ENCODE data around the gene ADAMTS10. TPM values are rescaled to one million over a fixed set of nuclear protein-coding genes. Genes with fewer than 3 reads are reported as not detected.
"Not testable (repeated sequence)": the region's sequence is repeated elsewhere in the genome, so short reads cannot be mapped to it uniquely, and the experiment has no call there.

The ADAMTS10 gene
- total RNA-seq, 1 donor from 2014 or later: 17.1 TPM

DNA sequence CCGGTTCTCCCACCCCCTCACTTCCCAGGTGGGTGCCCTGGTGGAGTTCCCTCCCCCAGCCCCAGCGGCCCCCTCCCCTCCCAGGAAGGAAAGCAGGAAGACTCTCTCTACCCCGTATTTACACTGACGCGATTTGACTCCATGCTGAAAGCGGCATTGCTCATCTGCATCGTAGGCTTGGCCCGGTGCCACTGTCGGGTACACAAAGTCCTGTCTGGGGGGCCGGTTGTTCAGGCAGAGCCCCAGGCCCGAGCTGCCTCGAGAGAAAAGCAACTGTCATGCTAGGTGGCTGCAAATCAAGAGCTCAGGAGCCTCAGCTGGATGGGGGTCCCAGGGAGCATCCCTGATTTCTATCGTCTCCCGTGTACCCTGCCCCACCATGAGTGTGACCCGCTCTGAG, 14.9 kb downstream of the ADAMTS10 start:
- peak in 1 of 2 donors; percentile 53 for DNase-seq (ENCODE audit: low read depth in 2 of 2)

DNA sequence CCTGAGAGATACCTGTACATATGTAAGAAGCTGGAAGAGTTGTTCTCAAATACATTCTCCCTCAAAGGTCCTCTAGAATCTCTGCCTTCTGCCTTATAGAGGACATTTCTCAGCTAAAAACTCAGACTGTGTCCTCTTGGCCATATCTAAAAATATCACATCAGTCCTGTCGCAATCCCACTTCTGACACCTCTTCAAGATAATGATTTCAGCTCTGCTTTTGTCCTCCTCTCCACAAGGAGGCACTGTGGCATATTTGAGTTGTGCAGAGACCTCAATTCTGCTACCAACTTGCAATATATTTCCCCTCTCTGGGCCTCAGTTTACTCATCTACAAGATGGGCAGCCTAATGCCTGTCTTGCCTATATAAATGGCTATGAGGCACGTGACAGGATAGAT, 16.6 kb downstream of the ADAMTS10 start:
- no peak for DNase-seq (ENCODE audit: low read depth in 2 of 2)

DNA sequence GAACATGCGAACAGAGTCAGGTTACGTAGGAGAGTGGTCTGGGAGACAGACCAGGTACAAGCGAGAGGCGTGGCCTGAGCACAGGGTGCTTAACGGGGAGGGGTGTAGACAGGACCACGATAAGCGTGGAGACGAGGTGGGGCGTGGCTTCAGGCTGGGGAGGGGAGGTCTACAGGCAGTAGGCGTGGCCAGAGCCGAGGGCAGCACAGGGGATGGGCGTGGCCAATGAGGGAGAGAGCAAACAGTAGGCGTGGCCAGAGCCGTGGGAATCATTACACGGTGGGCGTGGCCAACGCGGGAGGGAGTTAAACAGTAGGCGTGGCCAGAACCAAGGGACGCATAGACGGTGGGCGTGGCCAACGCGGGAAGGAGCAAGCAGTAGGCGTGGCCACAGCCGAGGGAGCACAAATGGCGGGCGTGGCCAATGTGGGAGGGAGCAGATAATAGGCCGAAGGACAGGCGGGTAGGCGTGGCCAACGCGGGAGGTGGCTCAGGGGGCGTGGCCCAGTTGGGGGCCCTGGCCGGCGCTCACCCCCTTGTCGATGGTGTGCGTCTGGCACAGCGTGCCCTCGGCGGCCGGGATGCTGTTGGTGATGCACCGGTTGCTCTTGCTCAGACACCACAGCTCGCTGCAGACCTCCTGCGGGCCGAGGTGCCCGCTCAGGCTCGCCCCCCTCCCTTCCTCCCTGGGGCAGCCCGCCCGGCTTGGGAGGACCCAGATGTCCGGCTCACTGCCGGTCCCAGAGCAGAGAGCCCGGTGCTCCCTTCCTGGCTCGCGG, 18.1 kb downstream of the ADAMTS10 start:
- peak; percentile 97 to 98 for DNase-seq (ENCODE audit: low read depth in 2 of 2)

DNA sequence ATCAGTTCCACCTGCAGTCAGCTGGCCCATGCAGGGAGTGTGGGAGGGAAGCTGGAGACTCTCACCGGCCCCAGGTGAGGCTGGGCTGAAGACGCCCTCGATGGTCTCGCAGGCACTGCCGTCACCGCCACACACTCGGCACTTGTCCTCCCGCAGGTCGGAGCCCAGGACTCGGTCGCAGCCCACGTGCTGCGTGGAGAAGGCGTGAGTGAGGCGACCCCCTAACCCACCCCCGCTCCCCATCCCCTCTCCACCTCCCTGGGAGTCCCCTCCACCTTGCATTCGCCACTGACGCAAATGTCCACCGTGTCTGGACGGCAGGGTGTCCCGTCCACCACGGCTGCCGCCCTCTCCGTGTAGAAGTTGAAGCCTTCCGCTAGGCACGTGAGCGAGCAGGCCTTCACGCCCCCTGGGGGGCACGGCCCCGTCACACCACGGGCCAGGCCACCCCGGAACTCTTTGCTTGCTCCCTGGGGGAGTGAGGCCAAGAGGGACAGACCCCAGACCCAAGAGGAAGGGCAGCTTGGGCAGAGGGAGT, 21.3 kb downstream of the ADAMTS10 start:
- no peak for DNase-seq (ENCODE audit: low read depth in 2 of 2)

DNA sequence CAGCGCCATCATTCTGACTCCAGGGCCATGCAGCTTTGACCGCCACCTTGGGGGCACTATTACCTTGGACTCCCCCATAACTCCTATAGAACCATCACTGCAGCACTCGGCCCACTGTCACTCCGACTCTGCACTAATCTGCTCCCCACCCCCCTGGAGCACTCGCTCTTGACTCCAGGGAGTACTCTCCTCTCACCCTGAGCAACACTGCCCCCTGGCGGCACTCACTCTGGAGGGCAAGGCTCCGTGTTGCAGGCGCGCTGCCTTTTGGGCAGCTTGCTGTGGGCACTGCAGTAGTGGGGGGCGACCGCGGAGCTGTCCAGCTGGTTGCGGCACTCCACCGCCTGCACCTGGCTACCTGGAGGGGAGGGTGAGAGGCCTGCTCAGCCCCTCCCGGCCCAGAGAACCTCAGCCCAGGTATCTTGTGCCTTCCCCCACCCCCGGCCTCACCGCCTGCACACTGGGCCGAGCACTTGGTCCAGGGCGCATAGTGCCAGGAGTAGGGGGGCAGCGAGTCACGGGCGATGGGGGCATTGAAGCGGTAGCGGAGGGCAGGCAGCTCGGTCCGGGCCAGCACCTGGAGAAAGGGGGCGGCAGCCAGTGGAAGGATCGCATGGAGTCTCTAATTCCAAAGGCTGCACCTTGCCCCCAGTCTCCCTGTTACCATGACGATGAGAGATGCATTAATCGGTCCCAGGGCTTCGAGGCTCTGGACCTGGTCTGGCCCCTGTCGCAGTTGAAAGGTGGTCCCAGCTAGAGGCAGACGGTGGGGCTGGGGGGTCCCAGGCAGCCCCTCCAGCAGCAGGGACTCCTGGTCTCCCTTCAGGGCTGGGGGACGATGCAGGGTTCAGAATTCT, 24.4 kb downstream of the ADAMTS10 start:
- DNase-seq (ENCODE audit: low read depth in 2 of 2): peak; percentile 37 to 48

DNA sequence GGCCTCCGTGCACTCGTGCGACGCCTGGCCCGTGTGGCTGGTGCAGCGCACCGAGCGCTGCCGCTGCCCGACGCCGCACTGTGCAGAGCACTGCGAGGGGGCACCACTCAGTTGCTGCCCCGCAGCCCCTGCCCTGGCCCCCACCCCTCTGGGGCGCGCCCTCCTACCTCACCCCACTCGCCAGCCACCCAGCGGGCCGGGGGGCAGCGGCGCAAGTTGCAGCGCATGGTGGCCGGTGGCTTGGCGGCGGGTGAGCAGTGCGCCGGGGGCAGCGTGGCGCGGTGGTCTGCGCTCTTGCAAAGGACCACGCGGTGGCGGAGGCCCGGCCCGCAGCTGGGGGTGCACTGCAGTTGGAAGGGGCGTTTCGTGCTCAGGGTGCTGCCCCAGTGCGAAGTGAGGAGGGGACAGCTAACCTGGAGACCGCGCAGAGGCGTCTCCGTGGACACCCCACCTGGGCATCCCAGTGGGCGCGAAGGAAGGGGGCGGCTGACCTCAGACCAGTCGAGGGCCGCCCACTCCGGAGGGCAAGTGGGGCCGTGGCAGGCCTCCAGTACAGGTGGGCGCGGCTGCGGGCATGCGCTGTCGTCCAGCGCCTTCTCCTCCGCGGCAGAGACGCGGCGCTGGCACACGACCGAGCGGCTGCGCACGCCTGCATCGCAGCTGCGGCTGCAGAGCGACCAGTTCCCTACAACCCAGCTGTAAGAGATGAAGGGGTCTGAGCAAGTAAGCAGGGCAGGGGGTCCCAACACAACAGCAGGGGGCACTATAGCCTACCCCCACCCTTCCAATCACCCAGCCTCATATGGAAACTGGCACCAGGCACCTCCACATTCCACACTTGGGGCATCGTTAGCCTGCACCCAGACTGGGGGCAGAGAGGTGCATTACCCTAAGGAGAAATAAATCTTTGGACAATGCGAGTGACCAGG, 25.3 kb downstream of the ADAMTS10 start:
- DNase-seq (ENCODE audit: low read depth in 2 of 2): no peak

DNA sequence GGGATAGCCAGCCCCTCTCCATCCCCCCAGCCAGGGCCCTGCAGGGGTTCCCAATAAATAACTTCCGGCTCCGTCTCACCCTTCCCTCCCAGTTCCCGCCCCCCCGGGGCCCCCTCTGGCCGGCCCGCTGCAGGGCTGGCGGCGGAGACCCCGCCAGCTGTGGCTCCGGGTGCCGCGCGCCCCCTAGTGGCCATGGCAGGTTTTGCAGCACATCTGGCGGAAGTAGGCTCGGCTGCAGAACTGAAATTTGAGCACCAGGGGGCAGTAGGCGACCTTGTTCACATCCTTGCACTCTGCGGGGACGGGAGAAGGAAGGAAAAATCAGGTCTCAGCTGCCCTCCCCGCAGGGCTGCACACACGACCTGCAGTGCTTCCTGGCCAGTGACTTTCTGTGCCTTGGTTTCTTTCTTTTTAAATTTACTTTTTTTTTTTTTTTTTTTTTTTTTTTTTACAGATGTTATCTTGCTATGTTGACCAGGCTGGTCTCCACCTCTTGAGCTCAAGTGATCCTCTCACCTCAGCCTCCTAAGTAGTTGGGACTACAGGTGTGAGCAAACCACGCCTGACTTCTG, 29.7 kb downstream of the ADAMTS10 start:
- peak; percentile 72 to 79 for DNase-seq (ENCODE audit: low read depth in 2 of 2)

DNA sequence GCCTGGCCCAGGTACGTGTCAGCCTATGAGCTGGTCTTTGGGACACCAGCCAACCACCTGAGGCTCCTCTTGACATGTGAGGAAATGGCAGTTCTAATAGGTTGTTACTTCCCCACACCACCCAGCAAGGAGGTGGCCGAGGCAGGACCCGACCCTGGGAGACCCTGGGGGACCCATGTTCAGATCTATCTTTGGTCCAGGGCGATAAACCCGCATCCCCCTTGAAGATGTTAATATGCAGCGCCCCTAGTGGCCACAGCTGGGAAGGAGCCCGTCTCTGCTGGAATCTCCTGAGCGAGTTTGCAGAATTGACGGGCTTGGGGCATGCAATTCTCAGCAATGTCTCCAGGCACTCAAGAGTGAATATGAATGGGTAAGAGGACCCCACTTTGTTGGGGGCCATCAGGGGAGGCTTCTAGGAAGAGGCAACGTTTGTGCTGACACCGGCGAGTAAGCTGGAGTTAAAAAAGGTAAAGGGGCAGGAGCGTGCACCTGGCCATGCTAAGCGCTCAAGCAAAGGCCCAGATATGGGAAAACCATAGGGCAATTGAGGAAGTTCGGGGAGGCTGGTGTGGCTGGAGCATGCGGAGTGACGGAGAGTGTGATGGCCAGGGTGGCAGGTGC, 31.8 kb downstream of the ADAMTS10 start:
- peak; percentile 65 to 67 for DNase-seq (ENCODE audit: low read depth in 2 of 2)

DNA sequence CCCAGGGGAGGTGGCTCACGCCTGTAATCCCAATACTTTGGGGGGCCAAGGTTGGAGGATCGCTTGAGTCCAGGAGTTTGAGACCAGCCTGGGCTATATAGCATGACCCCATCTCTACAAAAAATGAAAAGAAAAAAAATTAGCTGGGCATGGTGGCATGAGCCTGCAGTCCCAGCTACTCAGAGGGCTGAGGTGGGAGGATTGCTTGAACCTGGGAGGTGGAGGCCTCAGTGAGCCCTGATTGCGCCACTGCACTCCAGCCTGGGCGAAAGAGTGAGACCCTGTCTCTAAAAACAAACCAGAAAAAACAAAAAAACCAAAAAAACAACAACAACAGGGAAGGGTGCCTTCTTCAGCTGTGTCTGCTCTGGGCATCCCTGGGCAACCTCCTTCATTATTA, 32.8 kb downstream of the ADAMTS10 start:
- no peak for DNase-seq (ENCODE audit: low read depth in 2 of 2)

DNA sequence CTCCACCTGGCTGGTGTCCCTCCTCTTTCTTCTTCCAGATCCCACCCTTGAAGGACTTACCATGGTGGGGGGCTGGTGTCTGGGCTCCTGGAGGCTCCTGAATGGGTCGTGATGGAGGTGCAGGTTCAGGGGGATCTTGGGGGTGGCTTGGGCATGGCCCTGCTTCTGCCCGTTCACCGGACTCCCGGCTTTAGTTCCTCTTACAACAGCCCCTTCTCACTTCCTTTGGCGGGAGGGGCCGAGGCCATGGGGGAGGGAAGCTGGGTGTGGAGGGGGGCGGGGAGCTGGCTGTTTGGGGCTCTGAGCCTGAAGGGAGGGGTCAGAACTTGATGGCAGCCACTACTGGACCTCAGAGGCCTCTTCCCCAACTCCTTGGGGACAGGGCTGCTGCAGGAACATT, 33.3 kb downstream of the ADAMTS10 start, which contains the start of gene MYO1F:
Gene MYO1F, minus strand, starts transcription at position 196 of the 400 bp plus-strand sequence. Its CDS starts 133 bp downstream, at position 63.
- DNase-seq (ENCODE audit: low read depth in 2 of 2): no peak

DNA sequence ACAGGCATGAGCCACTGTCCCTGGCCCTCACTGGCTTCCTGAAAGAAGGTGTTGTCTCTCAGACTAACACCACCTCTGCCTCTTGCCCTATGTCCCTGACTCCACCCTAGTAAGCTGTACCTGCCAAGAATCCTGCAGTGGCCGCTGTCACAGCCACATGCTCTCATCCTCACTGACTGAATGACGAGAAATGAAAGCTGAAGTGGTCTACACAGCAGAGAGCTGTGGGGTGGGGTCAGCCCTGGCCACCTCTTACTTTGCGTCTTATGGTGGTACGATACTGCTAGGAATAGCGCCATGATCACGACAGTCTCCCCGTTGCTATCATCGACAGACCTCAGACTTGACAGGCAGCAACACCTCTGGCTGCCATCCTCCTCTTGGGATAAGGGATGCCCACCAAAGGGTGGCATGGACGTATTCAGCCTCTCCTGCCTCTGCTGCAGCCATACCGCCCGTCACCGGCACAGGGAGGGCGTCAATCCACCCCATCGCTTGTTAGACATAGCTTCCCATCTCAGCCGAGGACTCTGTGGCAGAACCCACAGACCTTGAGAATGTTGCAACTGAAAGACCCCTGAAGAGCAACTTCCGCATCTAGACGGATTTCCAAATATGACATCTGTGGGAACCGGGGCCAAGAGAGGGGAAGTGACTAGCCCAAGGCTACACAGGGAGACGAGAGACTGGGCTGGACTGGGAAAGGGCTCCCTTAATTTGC, 34.1 kb downstream of the ADAMTS10 start:
- no peak for DNase-seq (ENCODE audit: low read depth in 2 of 2)

DNA sequence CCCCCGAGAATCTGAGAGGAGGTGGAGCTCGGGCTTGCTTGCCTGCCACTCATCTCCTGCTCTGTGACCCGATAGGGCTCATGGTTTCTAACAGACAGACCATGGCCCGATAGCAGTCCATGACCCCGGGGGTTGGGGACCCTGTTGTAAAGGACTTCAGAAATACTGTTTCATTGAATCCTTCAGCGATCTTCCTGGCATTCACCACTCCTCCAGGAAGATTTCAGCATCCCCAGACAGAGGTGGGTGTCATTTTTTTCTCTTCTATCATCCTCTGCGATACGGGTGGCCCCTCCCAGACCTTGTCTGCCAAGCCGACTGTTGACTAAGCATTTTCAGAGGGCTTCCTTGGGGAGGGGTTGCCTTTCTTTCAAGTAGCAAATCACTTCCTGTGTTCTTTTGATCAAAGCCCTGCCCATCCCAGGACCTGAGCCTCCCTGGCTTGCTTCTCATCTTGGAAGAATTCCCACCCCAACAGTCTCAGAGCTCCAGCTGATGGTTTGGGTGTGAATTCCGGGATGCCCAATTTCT, 35.0 kb downstream of the ADAMTS10 start:
- peak in 1 of 2 donors; percentile 43 for DNase-seq (ENCODE audit: low read depth in 2 of 2)

DNA sequence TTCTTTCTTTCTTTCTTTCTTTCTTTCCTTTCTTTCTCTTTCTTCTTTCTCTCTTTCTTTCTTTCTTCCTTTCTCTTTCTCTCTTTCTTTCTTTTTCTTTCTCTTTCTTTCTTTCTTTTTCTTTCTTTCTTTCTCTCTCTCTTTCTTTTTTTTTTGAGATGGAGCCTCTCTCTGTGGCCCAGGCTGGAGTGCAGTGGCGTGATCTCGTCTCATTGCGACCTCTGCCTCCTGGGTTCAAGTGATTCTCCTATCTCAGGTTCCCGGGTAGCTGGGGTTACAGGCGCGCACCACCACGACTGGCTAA, 35.9 kb downstream of the ADAMTS10 start:
- DNase-seq (ENCODE audit: low read depth in 2 of 2): not testable (repeated sequence)

DNA sequence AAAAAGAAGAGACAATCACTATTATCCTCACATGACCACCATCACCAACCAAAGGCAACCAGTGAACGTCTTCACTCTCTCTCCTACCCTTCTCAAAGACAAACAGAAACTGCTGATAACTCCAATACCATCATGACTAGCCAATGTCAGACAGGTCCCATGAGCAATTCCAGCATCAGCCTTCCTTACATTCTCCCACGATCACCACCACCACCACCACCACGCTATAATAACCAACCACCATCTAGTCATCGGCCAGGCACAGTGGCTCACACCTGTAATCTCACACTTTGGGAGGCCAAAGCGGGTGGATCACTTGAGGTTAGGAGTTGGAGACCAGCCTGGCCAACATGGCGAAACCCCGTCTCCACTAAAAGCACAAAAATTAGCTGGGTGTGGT, 37.2 kb downstream of the ADAMTS10 start:
- no peak for DNase-seq (ENCODE audit: low read depth in 2 of 2)

DNA sequence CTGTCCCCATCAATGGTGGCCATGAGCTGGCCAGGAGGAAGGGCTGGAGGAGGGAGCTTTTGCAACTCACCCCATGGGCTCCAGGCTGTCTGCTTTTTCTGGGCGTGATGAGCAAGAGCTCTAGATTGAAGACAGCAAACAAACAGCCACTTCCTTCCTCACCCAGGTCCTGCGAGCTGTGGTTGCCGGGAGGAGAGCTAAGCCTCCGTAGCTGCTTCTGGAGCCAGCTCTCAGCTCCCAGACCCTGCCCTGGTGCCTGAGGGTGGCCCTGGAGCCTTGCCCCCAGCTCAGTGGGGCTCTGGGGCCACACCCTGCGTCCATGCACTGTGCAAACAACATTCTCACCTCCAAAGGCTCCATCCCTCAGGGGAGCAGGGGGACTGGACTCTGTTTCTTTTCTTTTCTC, 39.5 kb downstream of the ADAMTS10 start:
- peak in 1 of 2 donors; percentile 73 for DNase-seq (ENCODE audit: low read depth in 2 of 2)

DNA sequence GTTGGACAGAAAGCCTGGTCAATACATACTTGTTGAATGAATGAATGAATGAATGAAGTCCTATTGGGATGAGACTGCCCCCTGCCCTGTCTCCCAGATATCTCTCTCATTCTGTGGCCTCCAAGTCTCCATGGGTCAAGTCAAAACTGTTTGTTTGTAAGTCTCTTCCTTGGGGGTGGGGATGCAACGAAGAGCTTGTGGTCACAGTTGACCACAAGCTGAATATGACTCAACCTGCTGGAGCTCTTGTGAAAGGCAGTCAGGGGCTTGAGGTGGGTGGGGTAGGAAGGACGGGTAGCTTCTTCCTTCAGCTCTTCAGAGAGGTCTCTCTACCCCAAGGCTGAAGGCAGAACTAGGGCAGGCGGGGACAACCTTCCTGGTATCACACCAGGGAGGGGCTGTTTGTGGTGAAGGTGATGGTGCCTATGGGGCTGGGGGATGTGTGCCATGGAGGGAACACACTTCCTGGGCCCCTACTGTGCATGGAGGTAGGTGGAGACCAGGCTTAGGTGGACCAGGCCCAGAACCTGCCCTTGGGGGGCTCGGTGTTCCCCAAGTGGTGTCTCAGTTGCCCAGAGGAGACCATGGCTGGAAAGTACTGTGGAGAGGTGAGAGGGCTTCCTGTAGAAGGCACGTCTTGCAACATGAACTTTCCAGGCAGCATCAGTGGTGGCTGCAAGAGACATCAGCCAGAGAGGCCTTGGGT, 41.3 kb downstream of the ADAMTS10 start:
- peak in 1 of 2 donors; percentile 87 for DNase-seq (ENCODE audit: low read depth in 2 of 2)

DNA sequence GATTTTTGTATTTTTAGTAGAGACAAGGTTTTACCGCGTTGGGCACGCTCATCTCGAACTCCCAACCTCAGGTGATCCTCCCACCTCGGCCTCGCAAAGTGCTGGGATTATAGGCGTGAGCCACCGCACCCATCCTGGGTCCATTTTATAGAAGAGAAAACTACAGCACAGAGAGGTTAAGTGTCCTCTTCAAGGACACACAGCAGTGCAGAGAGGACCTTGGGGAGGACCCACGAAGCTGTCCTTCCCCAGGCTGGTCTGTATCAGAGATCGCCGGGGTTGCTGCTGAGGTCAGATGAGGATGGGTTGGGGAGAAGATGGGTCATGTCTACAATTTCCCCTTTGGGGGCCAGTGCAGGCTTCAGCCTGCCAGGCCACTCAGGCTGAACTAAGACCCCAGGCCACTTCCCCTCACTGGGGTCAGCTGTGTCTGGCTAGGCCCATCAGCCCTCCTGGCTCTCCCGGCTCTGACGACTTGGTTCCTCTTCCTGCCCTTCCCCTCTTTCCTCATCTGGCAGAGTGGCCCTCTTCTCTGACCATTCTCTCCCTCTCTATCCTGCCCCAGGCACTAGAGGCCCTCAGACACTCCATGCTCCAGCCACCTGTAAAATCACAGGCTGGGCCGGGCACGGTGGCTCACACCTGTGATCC, 42.9 kb downstream of the ADAMTS10 start:
- DNase-seq (ENCODE audit: low read depth in 2 of 2): no peak

DNA sequence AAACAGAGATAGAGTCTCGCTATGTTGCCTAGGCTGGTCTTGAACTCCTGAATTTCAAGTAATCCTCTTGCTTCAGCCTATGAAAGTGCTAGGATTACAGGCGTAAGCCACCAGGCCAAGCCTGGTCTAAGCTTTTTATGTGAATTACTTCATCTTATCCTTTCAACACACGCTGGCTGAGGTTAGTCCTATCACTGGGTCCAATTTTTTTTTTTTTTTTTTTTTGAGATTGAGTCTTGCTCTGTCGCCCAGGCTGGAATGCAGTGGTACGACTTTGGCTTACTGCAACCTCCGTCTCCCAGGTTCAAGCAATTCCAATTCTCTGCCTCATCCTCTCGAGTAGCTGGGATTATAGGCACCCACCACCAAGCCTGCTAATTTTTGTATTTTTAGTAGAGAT, 43.7 kb downstream of the ADAMTS10 start:
- DNase-seq (ENCODE audit: low read depth in 2 of 2): no peak

Measured in lung microvascular endothelial cell (primary cell).